Spinal cord (tissue), 10 donors: Measurements from ENCODE around the gene C2CD4D. TPM values are rescaled to one million over a fixed set of nuclear protein-coding genes. Genes with fewer than 3 reads are reported as not detected.
A peak's percentile ranks its signal among the peaks of the same experiment; 100 is the strongest.
"Not testable (repeated sequence)": the region's sequence is repeated elsewhere in the genome, so short reads cannot be mapped to it uniquely, and the experiment has no call there.

ENCODE experiments used
- DNase-seq, 6 donors: peaks; one replicate each; pipeline versions ENCODE4 v3.0.0 to v3.0.0-alpha.2; 2013 to 2015; ENCODE audit warnings: low spot score in 6 of 6, low read depth in 4 of 6
- H3K27ac ChIP-seq: one replicate; pipeline ENCODE4 v1.5.1; 2013; ENCODE audit warnings: low read depth, low read length, control low read depth
- H3K27me3 ChIP-seq: one replicate; pipeline ENCODE4 v1.6.1; 2013; ENCODE audit warnings: low read length; ENCODE audit not compliant: control insufficient read depth, insufficient read depth
- H3K36me3 ChIP-seq: one replicate; pipeline ENCODE4 v1.6.1; 2013; ENCODE audit warnings: low read length; ENCODE audit not compliant: control insufficient read depth, insufficient read depth
- H3K4me1 ChIP-seq: one replicate; pipeline ENCODE4 v1.6.1; 2013; ENCODE audit warnings: low read length; ENCODE audit not compliant: control insufficient read depth, insufficient read depth
- H3K4me3 ChIP-seq: one replicate; pipeline ENCODE4 v1.5.1; 2013; ENCODE audit warnings: low read depth, low read length, control low read depth
- H3K9me3 ChIP-seq: one replicate; pipeline ENCODE4 v1.6.1; 2013; ENCODE audit warnings: low read length; ENCODE audit not compliant: control insufficient read depth, insufficient read depth
- whole genome bisulfite sequencing: methylation state at CpG from one replicate; pipeline ENCODE4 v1.1.5; 2013; ENCODE audit warnings: missing lambda C conversion rate; ENCODE audit not compliant: insufficient coverage; 5-methylcytosine and 5-hydroxymethylcytosine counted together
- long read RNA-seq, 4 donors: transcript quantifications; one replicate each; lab custom pipeline, GENCODE V29; 2026
- polyA plus RNA-seq, 2 donors: library from polyadenylated mRNA; unstranded; fragments of 120-200 nt; gene quantifications; one replicate each; pipeline ENCODE4 v1.2.1, GENCODE V29; 2013; ENCODE audit not compliant: insufficient read length in 2 of 2
- total RNA-seq, 2 donors: library from RNA; depleted of rRNA in 1 of 2; stranded (reverse); fragments of 120-200 nt in 1 of 2; fragments of >200 nt in 1 of 2; gene quantifications; one replicate each; pipeline versions ENCODE4 v1.2.3 to v1.2.4, GENCODE V29; 2013 to 2014
- donor health status: healthy.

The C2CD4D gene
- not detected for total RNA-seq
- polyA plus RNA-seq: under 1 TPM; 0.74 to 0.97 TPM
- long read RNA-seq, donor 1: 0 reads
- long read RNA-seq, donor 2: 0 reads
- long read RNA-seq, donor 3: 0 reads
- long read RNA-seq, donor 4: 0 reads

DNA sequence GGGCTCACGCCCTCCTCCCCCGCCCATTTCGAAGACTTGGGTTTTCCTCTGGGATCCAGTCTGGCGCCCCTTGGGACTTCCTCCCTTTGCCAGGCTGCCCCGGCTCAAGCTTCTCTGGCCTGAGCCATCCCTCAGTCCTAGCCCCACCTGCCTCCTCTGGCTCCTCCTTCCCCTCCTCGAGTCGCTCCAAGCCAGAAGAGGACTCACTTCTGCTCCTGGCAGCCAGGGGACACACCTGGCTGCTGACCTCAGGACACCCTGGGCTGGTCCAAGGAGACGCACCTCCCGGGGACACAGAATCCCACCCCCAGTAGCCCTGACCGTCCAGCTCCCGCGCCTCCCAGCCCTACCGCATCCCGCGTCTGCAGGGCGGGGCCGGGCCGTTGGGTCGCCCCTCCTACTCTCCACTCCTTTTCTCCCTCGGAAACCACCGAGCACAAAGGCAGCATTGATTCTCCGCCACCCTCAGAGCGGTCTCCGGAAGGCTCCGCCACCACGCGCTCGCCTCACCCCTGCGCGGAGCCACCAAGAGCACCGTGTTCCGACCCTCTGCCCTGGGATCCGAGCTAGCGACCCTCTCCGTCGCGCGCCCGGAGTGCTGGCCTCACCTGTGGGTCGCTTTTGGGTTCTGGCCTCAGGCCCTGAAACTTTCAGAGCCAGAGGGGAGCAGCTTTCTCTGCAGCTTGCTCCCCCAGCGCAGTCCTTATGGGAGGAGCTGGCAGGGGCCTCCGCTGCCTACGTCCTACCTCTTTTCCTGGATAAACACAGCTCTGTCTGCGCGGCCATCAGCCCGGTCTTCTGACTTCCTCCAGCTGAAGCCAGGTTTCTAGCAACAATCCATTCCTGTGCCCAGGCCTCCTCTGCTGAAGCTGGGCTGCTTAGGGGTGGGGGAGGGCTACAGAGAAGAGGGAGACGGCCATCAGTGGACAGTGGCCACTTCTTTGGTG is at the start of gene C2CD4D:
Gene C2CD4D (minus strand): TSS at position 364 of the 947 bp plus-strand sequence. CDS start 831 bp downstream, outside the sequence.
- DNase-seq: peak in 3 of 6 donors; percentile 43 to 84 (median 84)
- WGBS: 3% methylated on average over 45 of the region's 47 CpGs
- Histone ChIP-seq H3K4me1 (peaks cover 20% of the 10 kb centered on the region), H3K27me3 (peaks cover 31% of the 10 kb centered on the region), H3K36me3 (no peaks in the 10 kb centered on the region), H3K4me3 (peak within 1 kb of the TSS; percentile 24), H3K9me3 (no peaks in the 10 kb centered on the region), H3K27ac (peak within 1 kb of the TSS; percentile 34)

DNA sequence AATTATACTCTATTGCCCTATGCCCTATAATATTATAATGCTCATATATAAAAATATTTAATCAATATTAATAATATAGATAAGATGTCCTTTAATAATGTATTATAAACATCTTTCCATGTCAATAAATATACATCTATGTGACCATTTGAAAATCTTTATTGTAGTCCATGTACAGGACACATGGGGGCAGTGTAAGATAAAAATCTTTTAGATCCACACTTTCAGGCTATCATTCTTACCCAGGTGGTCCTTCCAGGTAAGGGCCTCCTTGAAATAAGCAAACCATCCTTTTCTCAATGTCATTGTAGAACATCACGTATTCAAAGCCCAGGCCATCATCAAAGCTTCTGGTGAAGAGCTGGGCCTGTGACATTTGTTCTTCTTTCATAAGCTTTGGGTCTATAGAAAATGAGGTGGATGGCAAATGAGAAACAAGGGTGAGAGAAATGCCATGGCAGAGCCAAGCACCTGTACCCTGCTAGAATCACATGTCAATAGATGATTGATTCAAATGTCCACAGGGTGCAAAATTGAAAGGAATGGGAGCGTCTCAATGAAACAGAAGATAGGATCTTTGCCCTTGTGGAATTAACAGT is 49.5 kb upstream of the C2CD4D start:
- no CpG with 5 or more reads among the region's 2 CpGs for WGBS
- H3K9me3 ChIP-seq: peaks cover 4% of the 10 kb centered on the region
- H3K4me1 ChIP-seq: no peaks in the 10 kb centered on the region
- no peak overlapping the region for H3K4me3 ChIP-seq
- H3K27ac ChIP-seq: no peak overlapping the region
- peaks cover 6% of the 10 kb centered on the region for H3K36me3 ChIP-seq
- peak in 2 of 6 donors; percentile 10 to 69 for DNase-seq
- no peaks in the 10 kb centered on the region for H3K27me3 ChIP-seq

DNA sequence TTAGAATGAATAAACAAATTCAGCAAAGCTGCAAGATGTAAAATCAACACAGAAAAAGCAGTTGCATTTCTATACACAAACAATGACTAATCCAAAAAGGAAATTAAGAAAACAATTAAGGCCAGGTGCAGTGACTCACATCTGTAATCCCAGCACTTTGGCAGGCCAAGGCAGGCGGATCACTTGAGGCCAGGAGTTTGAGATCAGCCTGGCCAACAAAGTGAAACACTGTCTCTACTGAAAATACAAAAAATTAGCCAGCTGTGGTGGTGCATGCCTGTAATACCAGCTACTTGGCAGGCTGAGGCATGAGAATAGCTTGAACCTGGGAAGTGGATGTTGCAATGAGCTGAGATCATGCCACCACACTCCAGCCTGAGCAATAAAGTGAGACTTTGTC is 47.4 kb upstream of the C2CD4D start:
- 100% methylated on average over 1 of the region's 1 CpG for WGBS
- Histone ChIP-seq H3K36me3 (peaks cover 3% of the 10 kb centered on the region), H3K4me1 (no peaks in the 10 kb centered on the region), H3K27me3 (no peaks in the 10 kb centered on the region), H3K4me3 (no peak overlapping the region), H3K27ac (no peak overlapping the region), H3K9me3 (peaks cover 4% of the 10 kb centered on the region)
- no peak for DNase-seq

DNA sequence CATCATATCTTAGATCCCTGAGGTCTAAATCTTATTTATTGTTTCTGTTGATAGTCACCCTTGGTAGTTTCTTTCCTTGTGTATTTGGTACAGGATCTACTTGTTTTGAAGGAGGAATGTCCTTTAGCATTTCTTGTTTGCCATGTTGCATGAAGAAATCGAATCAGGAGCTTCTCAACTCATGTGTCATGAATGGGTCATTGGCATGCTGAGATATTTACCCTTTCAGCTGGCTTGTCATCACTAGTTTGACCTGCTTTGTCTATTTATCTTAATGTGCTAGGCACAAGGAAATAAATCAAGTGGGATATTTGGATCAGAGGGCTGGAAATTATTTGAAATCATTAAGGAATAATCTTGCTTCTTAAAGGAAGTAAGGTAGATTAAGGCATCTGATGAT is 45.9 kb upstream of the C2CD4D start:
- Histone ChIP-seq H3K4me3 (no peak overlapping the region), H3K36me3 (peaks cover 3% of the 10 kb centered on the region), H3K4me1 (no peaks in the 10 kb centered on the region), H3K9me3 (peaks cover 4% of the 10 kb centered on the region), H3K27ac (no peak overlapping the region), H3K27me3 (no peaks in the 10 kb centered on the region)
- DNase-seq: no peak
- 100% methylated on average over 1 of the region's 1 CpG for WGBS

DNA sequence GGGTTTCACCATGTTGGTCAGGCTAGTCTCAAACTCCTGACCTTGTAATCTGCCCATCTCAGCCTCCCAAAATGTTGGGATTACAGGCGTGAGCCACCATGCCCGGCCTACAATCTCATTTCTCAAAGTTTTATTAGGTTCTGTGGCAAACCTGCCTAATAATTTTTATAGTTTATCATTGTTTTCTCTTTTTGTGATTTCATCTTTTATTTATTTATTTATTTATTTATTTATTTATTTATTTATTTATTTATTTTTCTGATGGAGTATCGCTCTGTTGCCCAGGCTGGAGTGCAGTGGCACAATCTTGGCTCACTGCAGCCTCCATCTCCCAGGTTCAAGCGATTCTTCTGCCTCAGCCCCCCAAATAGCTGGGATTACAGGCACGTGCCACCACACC is 45.3 kb upstream of the C2CD4D start:
- H3K27me3 ChIP-seq, H3K27ac ChIP-seq, H3K9me3 ChIP-seq, H3K4me1 ChIP-seq, H3K36me3 ChIP-seq, DNase-seq, H3K4me3 ChIP-seq: not testable (repeated sequence)
- no CpG with 5 or more reads among the region's 5 CpGs for WGBS

DNA sequence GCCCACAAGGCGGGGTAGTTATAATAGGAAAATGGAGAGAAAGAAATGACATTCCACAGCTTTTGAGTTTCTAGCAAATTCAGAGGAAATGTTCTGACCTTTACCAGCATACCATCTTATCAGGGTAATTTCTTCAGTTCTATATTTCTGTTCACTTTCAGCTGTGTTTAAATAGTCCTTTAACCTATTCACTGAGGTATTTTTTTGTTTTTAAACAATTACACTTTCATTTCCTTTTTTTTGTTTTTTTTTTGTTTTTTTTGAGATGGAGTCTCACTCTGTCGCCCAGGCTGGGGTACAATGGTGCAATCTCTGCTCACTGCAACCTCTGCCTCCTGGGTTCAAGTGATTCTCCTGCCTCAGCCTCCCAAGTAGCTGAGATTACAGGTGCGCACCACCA is 44.8 kb upstream of the C2CD4D start:
- H3K9me3 ChIP-seq, H3K36me3 ChIP-seq, H3K27me3 ChIP-seq, H3K27ac ChIP-seq, H3K4me1 ChIP-seq, H3K4me3 ChIP-seq, DNase-seq: not testable (repeated sequence)
- no CpG with 5 or more reads among the region's 3 CpGs for WGBS

DNA sequence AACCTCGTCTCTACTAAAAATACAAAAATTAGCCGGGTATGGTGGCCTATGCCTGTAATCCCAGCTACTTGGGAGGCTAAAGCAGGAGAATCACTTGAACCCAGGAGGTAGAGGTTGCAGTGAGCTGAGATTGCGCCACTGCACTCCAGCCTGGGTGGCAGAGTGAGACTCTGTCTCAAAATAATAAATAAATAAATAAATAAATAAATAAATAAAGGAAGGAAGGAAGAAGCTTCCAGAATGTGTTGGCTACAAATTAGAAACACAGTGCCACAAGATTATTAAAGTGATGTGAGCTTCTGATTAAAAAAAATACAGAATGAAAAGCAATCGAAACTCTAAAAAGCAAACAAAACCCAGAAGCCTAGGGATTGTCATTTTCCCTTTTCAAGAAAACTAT is 44.3 kb upstream of the C2CD4D start:
- H3K4me3 ChIP-seq, DNase-seq, H3K4me1 ChIP-seq, H3K27me3 ChIP-seq, H3K9me3 ChIP-seq, H3K36me3 ChIP-seq, H3K27ac ChIP-seq: not testable (repeated sequence)
- no CpG with 5 or more reads among the region's 4 CpGs for WGBS

DNA sequence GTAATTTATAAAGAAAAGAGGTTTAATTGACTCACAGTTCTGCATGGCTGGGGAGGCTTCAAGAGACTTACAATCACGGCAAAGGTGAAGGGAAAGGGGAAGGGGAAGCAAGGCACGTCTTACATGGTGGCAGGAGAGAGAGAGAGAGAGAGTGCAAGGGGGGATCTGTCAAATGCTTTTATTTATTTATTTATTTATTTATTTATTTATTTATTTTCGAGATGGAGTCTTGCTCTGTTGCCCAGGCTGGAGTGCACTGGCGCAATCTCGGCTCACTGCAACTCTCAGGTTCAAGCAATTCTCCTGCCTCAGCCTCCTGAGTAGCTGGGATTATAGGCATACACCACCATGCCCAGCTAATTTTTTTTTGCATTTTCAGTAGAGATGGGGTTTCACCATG is 43.3 kb upstream of the C2CD4D start:
- DNase-seq, H3K27ac ChIP-seq: not testable (repeated sequence)
- WGBS: 100% methylated on average over 3 of the region's 5 CpGs

DNA sequence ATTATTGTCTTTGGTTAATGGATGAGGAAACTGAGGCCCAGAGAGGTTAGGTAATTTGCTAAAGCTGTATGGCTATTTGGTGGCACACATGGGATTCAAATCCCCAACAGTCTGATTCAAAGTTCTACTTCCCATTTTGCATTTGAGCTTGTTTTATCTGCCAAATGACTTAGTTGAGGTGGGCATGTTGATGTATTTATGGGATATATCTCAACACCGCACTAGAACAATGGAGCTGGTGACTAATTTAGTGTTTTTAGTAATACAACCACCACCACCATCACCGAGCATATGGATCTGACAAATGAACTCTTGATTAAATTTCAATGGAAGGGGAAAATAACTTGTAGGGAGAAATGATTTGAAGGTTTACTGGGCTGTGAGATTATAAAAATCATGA is 42.8 kb upstream of the C2CD4D start:
- no CpG with 5 or more reads among the region's 2 CpGs for WGBS
- Histone ChIP-seq H3K36me3 (peaks cover 6% of the 10 kb centered on the region), H3K9me3 (peaks cover 4% of the 10 kb centered on the region), H3K4me1 (no peaks in the 10 kb centered on the region), H3K4me3 (no peak overlapping the region), H3K27ac (no peak overlapping the region), H3K27me3 (no peaks in the 10 kb centered on the region)
- no peak for DNase-seq

More for the DNA sequence above, 43.3 kb upstream of the C2CD4D start:
- H3K4me3 ChIP-seq, H3K36me3 ChIP-seq, H3K4me1 ChIP-seq, H3K9me3 ChIP-seq, H3K27me3 ChIP-seq: not testable (repeated sequence)
